Stimulated activated CD8-positive, alpha-beta memory T cell treated with anti-CD3 and anti-CD28 coated beads, Interleukin-7, amount 100 ng/mL, for 4 hours (primary cell): Measurements from ENCODE around the gene CDH13.

Experiments
- DNase-seq, 2 donors: peaks; one replicate each; pipeline ENCODE4 v3.0.0-alpha.2; 2020; ENCODE audit warnings: low read depth in 2 of 2

CDH13 gene

GRCh38 chr16:82996814-82997213 lies 370.0 kb downstream of the CDH13 start:
- DNase-seq, result no peak

- no peak for DNase-seq
These were observed 372.9 kb downstream of the CDH13 start for GRCh38 chr16:82999711-83000110.

DNA sequence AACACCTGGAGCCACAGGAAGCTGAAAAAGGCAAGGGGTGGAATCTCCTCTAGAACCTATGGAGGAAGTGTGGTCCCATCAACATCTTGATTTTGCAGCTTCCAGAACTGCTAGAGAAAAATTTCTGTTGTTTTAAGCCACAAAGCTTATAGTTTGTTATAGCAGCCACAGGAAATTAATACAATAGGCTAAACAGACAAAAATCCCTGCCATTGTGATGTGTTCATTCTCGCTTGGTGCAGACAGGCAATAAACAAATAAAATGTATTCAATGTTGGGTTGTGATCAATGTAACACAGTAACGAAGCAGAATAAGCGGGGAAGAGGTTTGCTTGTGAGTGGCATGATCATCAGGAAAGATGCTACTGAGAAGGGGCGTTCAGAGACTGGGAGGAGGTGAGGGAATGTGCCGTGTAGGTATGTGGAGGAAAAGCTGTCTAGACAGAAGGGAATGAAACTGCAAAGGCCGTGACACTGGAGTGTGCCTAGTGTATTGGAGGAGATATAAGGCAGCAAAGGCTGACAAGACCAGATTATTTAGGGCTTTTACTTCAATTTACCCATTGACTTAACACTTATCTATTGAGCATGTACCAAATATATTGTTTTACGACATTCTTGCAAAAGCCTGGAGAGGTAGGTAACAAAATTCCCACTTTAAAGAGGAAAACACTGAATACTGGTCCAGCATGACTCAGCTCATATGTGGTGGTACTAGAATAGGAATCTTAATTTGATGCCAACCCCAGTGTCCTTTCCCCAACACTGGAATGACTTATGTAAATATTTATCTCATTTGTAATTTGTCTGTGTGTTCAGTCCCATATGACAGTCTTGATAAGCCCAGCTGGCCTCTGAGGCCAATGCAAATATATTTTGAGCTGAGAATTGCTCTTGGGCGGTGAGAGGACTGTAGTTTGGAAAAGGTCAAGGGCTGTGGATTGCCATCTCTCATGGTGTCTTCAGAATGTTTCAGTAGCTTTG lies 375.9 kb downstream of the CDH13 start:
- no peak for DNase-seq

DNA sequence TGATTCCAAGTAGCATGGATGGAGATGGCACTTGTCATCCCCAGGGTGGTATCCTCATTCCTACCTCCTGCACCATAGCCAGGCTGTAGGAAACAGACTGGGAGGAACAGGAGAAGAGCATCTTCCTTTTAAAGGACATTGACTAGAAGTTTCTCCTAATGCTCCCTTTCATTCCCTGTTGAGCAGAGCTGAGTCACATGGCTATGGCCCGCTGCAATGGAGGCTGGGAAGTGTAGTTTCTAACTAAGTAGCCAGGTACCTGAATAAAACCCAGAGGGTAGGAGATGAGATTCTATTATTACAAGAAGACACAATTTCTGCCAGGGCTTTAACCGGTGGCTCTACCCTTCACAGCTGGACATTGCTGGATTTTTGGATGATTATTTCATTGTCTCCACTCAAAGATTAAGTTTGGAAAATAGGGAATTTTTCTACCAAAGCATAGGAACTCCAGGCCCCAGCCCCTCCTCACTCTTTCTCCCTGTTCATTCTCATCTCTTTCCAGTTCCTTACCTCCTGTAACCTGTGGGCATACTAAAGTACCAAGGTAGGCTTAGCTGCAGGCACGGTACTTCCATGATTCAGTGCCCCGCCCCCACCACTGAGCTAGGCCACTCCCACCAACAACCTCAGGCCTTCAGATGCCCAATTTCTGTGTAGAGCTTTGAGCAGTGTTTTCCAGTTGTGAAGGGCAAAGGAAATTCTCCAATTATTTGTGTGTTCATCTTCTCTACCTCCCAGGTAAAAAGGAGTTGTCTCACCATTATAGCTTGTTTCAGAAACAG lies 378.3 kb downstream of the CDH13 start:
- DNase-seq, result no peak

DNA sequence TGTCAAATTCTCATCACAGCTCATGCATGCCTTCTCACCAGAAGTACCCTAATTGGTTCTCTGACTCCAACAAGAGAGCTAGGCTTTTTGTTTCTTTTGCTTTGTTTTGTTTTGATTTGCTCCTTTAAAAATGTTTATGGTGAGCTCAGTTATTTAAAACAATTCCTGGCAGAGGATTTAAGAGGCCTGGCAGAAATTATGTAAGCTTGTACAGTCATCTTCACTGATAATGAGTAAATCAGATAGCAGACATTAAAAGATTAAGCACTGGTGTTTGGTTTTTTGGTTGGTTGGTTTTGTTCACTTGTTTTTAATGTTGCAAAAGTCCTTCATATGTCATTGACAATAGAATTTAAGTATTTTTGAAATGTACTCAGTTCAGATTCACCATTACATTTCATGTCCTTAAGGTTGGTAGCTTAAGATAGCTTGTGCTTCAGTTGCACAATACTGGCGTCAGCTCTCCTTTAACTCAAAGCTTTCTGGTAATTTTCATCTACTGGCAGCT lies 378.9 kb downstream of the CDH13 start:
- no peak for DNase-seq

- no peak for DNase-seq
These were observed 384.3 kb downstream of the CDH13 start for GRCh38 chr16:83010776-83011720.

DNA sequence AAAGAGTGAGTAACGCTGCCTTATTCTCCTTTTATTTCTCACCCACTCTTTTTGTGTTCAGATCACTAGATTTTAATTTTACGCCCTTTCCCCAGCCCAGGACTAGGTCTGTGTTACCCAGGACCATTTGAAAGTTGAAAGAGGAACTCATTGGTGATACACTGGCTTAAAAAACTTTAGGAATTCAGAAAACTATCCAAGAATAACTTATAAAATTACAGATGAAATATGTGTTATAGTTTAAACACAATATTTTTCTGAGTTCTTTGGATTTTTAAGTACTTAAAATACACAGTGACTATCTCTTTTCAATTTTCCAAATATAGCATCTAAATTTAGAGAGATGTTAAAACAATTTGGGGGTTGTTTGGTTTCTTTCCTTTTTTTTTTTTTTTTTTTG lies 385.2 kb downstream of the CDH13 start:
- no peak for DNase-seq

DNA sequence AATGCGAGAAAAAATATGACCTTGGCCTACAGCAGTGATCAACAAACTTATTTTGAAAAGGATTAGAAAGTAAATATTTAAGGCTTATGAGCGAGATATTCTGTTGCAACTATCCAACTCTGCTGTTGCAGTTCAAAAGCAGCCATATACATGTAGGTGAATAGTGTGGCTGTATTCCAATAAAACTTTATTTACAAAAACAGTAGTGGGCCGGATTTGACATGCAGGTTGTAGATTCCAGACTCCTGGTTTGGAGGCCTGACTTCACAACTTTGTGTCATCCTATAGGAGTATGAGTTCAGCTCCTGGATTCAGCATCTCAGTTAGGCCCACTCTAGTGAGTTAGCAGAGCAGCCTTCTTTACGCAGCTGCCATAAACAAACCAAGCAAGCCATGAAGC lies 386.3 kb downstream of the CDH13 start:
- no peak for DNase-seq

GRCh38 chr16:83019963-83020362 lies 393.2 kb downstream of the CDH13 start:
- DNase-seq, result no peak

- no peak for DNase-seq
These were observed 394.3 kb downstream of the CDH13 start for GRCh38 chr16:83021045-83021444.

GRCh38 chr16:83021746-83022145 lies 395.0 kb downstream of the CDH13 start:
- DNase-seq, result no peak

- no peak for DNase-seq
These were observed 396.2 kb downstream of the CDH13 start for GRCh38 chr16:83023011-83023410.

- DNase-seq, result no peak
These were observed 396.9 kb downstream of the CDH13 start for GRCh38 chr16:83023640-83024039.

DNA sequence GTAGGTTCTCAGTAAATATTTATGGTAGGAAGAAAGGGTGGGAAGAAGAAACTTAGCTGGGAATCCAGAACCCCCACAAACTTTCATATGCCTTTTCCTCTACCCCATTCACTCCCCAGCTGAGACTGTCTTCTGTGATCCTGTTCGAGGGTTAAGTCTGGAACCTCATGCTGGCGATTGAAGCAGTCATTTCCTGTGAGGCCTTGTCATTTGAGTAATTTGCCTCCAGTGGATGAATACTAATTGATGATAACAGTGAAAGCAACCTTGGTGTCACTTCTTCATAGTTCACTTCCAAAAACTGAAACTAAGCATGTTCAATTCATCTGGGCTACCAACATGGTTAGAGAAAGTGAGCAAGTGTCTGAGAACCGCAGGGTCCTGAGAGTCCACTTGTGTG lies 401.2 kb downstream of the CDH13 start:
- no peak for DNase-seq

- no peak for DNase-seq
These were observed 402.7 kb downstream of the CDH13 start for GRCh38 chr16:83029467-83029866.

- no peak for DNase-seq
These were observed 404.8 kb downstream of the CDH13 start for GRCh38 chr16:83031524-83031923.

GRCh38 chr16:83037102-83037501 lies 410.3 kb downstream of the CDH13 start:
- no peak for DNase-seq

- DNase-seq, result no peak
These were observed 411.1 kb downstream of the CDH13 start for GRCh38 chr16:83037884-83038283.

DNA sequence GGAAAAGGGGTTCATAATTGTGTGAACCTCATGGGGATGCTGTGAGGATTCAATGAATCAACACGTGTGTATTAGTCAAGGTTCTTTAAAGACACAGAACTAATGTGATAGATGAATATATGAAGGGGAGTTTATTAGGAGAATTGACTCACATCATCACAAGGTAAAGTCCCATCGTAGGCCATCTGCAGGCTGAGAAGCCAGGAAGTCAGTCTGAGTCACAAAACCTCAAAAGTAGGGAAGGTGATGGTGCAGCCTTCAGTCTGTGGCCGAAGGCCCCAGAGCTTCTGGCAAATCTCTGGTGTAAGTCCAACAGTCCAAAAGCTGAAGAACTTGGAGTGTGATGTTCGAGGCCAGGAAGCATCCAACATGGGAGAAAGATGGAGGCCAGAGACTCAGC lies 413.4 kb downstream of the CDH13 start:
- DNase-seq, result no peak

DNA sequence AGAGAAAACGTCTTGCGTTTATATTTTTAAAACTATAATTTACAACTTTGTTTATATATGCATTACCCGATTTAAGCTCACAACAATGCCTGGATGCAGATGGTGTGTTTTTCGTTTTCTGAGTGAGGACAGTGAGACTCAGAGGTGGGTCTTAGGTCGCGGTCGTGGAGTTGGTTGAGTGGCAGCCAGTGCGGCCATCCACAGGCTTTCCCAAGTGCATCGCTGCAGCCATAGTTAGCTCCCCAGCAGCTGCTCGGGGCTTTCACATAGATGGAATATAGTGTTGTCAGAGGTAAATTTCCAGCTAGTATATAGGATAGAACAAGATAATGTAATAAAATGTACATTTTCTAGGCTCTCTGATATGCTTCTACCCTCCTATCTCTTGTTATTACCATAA lies 417.8 kb downstream of the CDH13 start:
- no peak for DNase-seq

DNA sequence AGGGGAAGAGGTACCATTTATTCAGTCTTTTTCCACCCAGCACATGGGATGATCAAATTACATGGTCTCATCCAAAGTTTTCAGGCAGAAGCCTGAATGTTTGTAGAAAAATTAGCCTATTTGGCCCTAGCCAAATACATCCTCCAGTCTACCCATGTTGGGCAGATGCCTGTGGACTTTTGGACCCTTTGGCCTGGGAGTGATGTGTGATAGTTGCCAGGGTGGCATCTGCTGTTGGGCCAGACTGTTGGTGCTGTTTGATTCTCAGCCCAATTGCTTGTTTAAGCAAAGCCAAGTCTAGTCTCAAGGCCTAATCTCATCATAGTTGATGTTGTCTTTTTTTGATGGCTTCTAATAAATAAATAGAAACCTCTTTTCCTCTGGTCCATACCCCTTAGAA lies 419.0 kb downstream of the CDH13 start:
- no peak for DNase-seq

DNA sequence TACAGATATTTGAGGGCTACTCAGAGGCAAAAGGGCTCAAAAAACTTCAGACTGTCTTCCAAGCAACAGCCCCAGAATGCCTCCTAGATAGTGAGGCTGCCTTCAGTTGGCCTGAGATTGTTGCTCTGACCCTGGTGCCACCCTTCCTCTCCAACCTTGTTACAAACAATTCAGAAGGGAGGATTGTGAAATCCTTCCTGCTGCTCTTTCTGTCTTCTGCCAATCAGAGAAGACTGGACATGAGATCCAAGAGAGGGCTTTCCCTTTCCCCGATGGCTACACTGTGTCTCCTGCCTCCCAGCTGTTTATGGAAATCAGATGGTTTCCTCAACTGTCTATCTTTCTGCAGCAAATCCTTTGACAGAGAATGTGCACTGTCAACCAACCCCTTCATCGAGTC lies 419.9 kb downstream of the CDH13 start:
- no peak for DNase-seq
